GM23338 (cell line): ENCODE data around the gene KLHDC9. TPM values are rescaled to one million over a fixed set of nuclear protein-coding genes. Genes with fewer than 3 reads are reported as not detected.

Experiments used
- ATAC-seq: fragments of 200-7000 bp; cut with Tn5 transposase; 3 replicates; pipeline ENCODE4 v1.9.1; 2020
- DNase-seq: peaks from one replicate; pipeline ENCODE4 v3.0.0-alpha.2; 2015; ENCODE audit warnings: low spot score
- H2AFZ ChIP-seq: fragments of 200-600 bp; sonication (generic); 2 replicates; pipeline ENCODE4 v1.8.0; 2016; ENCODE audit warnings: antibody characterized with exemption, mild to moderate bottlenecking, moderate library complexity
- H3F3A ChIP-seq: fragments of 200-600 bp; sonication (generic); replicated peaks from 2 replicates; pipeline ENCODE4 v1.8.0; 2017; ENCODE audit warnings: antibody characterized with exemption, mixed run types, low read depth
- H3K27ac ChIP-seq: fragments of 200-600 bp; sonication (generic); 2 replicates; pipeline ENCODE4 v1.6.1; 2016; ENCODE audit warnings: low read depth
- H3K27me3 ChIP-seq: fragments of 200-600 bp; sonication (generic); 2 replicates; pipeline ENCODE4 v1.8.0; 2016; ENCODE audit warnings: mild to moderate bottlenecking, mixed run types, moderate library complexity; ENCODE audit not compliant: insufficient read depth
- H3K36me3 ChIP-seq: fragments of 200-600 bp; sonication (generic); 2 replicates; pipeline ENCODE4 v1.8.0; 2016; ENCODE audit warnings: mild to moderate bottlenecking; ENCODE audit not compliant: insufficient read depth
- H3K4me1 ChIP-seq: fragments of 200-600 bp; sonication (generic); 2 replicates; pipeline ENCODE4 v1.8.0; 2016; ENCODE audit warnings: mild to moderate bottlenecking, moderate library complexity; ENCODE audit not compliant: insufficient read depth
- H3K4me2 ChIP-seq: fragments of 200-600 bp; sonication (generic); 2 replicates; pipeline ENCODE4 v1.7.1; 2017; ENCODE audit warnings: mixed run types
- H3K4me3 ChIP-seq: fragments of 200-600 bp; sonication (generic); 2 replicates; pipeline ENCODE4 v1.6.1; 2016; ENCODE audit warnings: mixed run types
- H3K79me2 ChIP-seq: fragments of 200-600 bp; sonication (generic); replicated peaks from 2 replicates; pipeline ENCODE4 v1.8.0; 2017; ENCODE audit warnings: mild to moderate bottlenecking; ENCODE audit not compliant: insufficient read depth
- H3K9me2 ChIP-seq: fragments of 200-600 bp; sonication (generic); 2 replicates; pipeline ENCODE4 v1.8.0; 2017; ENCODE audit not compliant: insufficient read depth
- H4K20me1 ChIP-seq: fragments of 200-600 bp; sonication (generic); replicated peaks from 2 replicates; pipeline ENCODE4 v1.8.0; 2017; ENCODE audit warnings: mild to moderate bottlenecking; ENCODE audit not compliant: insufficient read depth
- H3K27ac Mint-ChIP-seq: 2 replicates; pipeline ENCODE4 v1.8.0; 2020; ENCODE audit warnings: inconsistent platforms, mild to moderate bottlenecking, moderate library complexity, mixed read lengths
- H3K27me3 Mint-ChIP-seq: 3 replicates; pipeline ENCODE4 v1.8.0; 2022; ENCODE audit warnings: low read depth, mild to moderate bottlenecking, moderate library complexity, mixed read lengths, inconsistent platforms; ENCODE audit not compliant: insufficient read depth, poor library complexity
- H3K36me3 Mint-ChIP-seq: 3 replicates; pipeline ENCODE4 v1.8.0; 2021; ENCODE audit warnings: low read depth, mild to moderate bottlenecking, inconsistent platforms, moderate library complexity, mixed read lengths
- H3K4me1 Mint-ChIP-seq: 3 replicates; pipeline ENCODE4 v1.8.0; 2020; ENCODE audit warnings: mild to moderate bottlenecking, inconsistent platforms, mixed read lengths
- H3K4me3 Mint-ChIP-seq: 3 replicates; pipeline ENCODE4 v1.8.0; 2021; ENCODE audit warnings: moderate library complexity, mild to moderate bottlenecking, inconsistent platforms, mixed read lengths
- H3K9me3 Mint-ChIP-seq: 3 replicates; pipeline ENCODE4 v1.8.0; 2020; ENCODE audit warnings: moderate library complexity, mild to moderate bottlenecking, inconsistent platforms, mixed read lengths
- CTCF ChIP-seq, 2 experiments: fragments of 200-600 bp in 1 of 2; sonication (generic) in 1 of 2; conservative IDR thresholded peaks; 2 replicates each; pipeline versions ENCODE4 v1.5.1 to v1.6.1; 2016 to 2017; ENCODE audit warnings: antibody characterized with exemption in 2 of 2, low read depth in 2 of 2, mild to moderate bottlenecking in 2 of 2, moderate library complexity in 1 of 2
- EZH2phosphoT487 ChIP-seq: fragments of 200-600 bp; sonication (generic); IDR thresholded peaks from one replicate; pipeline ENCODE4 v1.8.1; 2018; ENCODE audit warnings: antibody characterized with exemption; ENCODE audit not compliant: unreplicated experiment
- JUNB ChIP-seq: IDR thresholded peaks from one replicate; pipeline ENCODE4 v1.6.1; 2016; ENCODE audit warnings: antibody characterized with exemption; ENCODE audit not compliant: unreplicated experiment
- POLR2AphosphoS5 ChIP-seq: IDR thresholded peaks from 2 replicates; pipeline ENCODE4 v1.6.1; 2016; ENCODE audit warnings: antibody characterized with exemption, low read depth
- long read RNA-seq: library from polyadenylated mRNA; unstranded; transcript quantifications from one replicate; pipeline ENCODE4 v2.0.0, GENCODE V29; 2020; ENCODE audit not compliant: unreplicated experiment
- polyA plus RNA-seq: library from polyadenylated mRNA; unstranded; fragments of >200 nt; fragmentation: Nextera tagmentation; extraction: Ambion mirVana; gene quantifications from 2 replicates; pipeline ENCODE4 v1.2.1, GENCODE V29; 2016
- total RNA-seq: library from RNA; depleted of rRNA; stranded (reverse); fragments of >200 nt; shearing (Covaris generic); gene quantifications from 2 replicates; pipeline ENCODE4 v1.2.3, GENCODE V29; 2014; rRNA removed

The KLHDC9 gene
- 5.6 and 6.3 TPM in 2 replicates for total RNA-seq
- 6.6 and 7.2 TPM in 2 replicates for polyA plus RNA-seq
- long read RNA-seq, transcript KLHDC9-201 (4 exons, 1,314 nt), result major isoform, 8 of 18 reads
- long read RNA-seq, partial matches to known transcripts, result 0 of 18 reads
- long read RNA-seq, other reads (novel, unspliced or antisense), result 3 of 18 reads

GRCh38 chr1:161098210-161099068 lies at the start of gene KLHDC9:
TSS of gene KLHDC9 (plus strand) at chr1:161098361. CDS start at chr1:161098536, 175 bp downstream.
- Histone ChIP-seq H3K4me1 (no peaks in the 10 kb centered on the region; the same call in 1 of the 2 replicates), H4K20me1 (no peaks in the 10 kb centered on the region), H3K79me2 (no peaks in the 10 kb centered on the region), H3K9me2 (no peaks in the 10 kb centered on the region), H3F3A (peaks cover 16% of the 10 kb centered on the region), H3K4me3 (peak within 1 kb of the TSS; percentile 89), H3K4me2 (peak within 1 kb of the TSS; percentile 100), H3K27ac (no peak within 1 kb of the TSS), H2AFZ (peak within 1 kb of the TSS; percentile 99), H3K27me3 (no peaks in the 10 kb centered on the region), H3K36me3 (no peaks in the 10 kb centered on the region; the same call in 1 of the 2 replicates)
- H3K9me3 Mint-ChIP-seq, result peaks cover 3% of the 10 kb centered on the region; the same call in 2 of the 3 replicates
- H3K4me3 Mint-ChIP-seq, result peak within 1 kb of the TSS; percentile 83
- peaks cover 18% of the 10 kb centered on the region; the same call in 2 of the 3 replicates for H3K36me3 Mint-ChIP-seq
- peaks cover 15% of the 10 kb centered on the region for H3K27me3 Mint-ChIP-seq
- ATAC-seq, result peak; percentile 92
- peaks cover 7% of the 10 kb centered on the region; the same call in 1 of the 3 replicates for H3K4me1 Mint-ChIP-seq
- peak; percentile 97 for DNase-seq
- peak within 1 kb of the TSS; percentile 57 for H3K27ac Mint-ChIP-seq
- TF ChIP-seq POLR2AphosphoS5 (peak; percentile 67), CTCF (conservative IDR thresholded peaks at IDR 0.05; ENCODE audit: low read depth in 2 of 2) (peak in 1 of 2 experiments; percentile 25; a peak in 2 of 4 replicates), EZH2phosphoT487 (no peak)

GRCh38 chr1:161048949-161049722 lies 49.0 kb upstream of the KLHDC9 start:
- no peak overlapping the region for H3K27ac ChIP-seq
- peaks cover 12% of the 10 kb centered on the region for H3K4me1 Mint-ChIP-seq
- peaks cover 15% of the 10 kb centered on the region for H3K9me2 ChIP-seq
- H3K27me3 ChIP-seq, result peaks cover 5% of the 10 kb centered on the region; the same call in 1 of the 2 replicates
- no peak for TF ChIP-seq JUNB
- H3K27ac Mint-ChIP-seq, result no peak overlapping the region
- peaks cover 6% of the 10 kb centered on the region for H3K4me1 ChIP-seq
- H3K36me3 Mint-ChIP-seq, result peaks cover 25% of the 10 kb centered on the region
- H3K9me3 Mint-ChIP-seq, result peaks cover 38% of the 10 kb centered on the region
- no peak overlapping the region for H2AFZ ChIP-seq
- DNase-seq, result no peak
- H3K4me3 ChIP-seq, result no peak overlapping the region
- 0 out of 2 replicates have a peak, but pooled peaks cover 4% of the 10 kb centered on the region for H3F3A ChIP-seq
- H3K27me3 Mint-ChIP-seq, result peaks cover 26% of the 10 kb centered on the region
- no peaks in the 10 kb centered on the region for H3K36me3 ChIP-seq
- no peak for ATAC-seq
- H3K79me2 ChIP-seq, result peaks cover 9% of the 10 kb centered on the region
- no peaks in the 10 kb centered on the region for H4K20me1 ChIP-seq
- no peak overlapping the region for H3K4me2 ChIP-seq
- H3K4me3 Mint-ChIP-seq, result no peak overlapping the region; the same call in 2 of the 3 replicates
